GM19468 (cell line): ENCODE measurements around the gene VRTN.

ENCODE experiments used
- ATAC-seq: cut with Tn5 transposase; IDR thresholded peaks from one replicate; pipeline ENCODE4 v1.9.1; 2021; ENCODE audit warnings: mild to moderate bottlenecking, moderate library complexity, moderate number of reproducible peaks; ENCODE audit not compliant: unreplicated experiment; ENCODE audit errors: extremely low read depth

The VRTN gene

DNA sequence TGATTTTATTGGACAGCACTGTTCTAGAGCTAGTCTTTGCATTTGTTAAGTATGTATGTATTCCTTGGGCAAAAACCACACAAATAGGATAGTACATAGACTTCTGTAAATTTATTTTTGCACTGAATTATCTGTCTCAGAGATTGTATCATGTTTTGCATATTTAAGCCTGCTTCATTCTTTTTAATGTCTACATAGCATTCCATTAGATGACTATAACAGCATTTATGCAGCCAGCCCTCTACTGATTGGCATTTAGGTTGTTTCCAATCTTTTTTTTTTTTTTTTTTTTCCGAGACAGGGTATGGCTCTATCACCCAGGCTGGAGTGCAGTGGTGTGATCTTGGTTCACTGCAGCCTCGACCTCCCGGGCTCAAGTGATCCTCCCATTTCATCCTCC is 43.2 kb downstream of the VRTN start:
- no peak for ATAC-seq

DNA sequence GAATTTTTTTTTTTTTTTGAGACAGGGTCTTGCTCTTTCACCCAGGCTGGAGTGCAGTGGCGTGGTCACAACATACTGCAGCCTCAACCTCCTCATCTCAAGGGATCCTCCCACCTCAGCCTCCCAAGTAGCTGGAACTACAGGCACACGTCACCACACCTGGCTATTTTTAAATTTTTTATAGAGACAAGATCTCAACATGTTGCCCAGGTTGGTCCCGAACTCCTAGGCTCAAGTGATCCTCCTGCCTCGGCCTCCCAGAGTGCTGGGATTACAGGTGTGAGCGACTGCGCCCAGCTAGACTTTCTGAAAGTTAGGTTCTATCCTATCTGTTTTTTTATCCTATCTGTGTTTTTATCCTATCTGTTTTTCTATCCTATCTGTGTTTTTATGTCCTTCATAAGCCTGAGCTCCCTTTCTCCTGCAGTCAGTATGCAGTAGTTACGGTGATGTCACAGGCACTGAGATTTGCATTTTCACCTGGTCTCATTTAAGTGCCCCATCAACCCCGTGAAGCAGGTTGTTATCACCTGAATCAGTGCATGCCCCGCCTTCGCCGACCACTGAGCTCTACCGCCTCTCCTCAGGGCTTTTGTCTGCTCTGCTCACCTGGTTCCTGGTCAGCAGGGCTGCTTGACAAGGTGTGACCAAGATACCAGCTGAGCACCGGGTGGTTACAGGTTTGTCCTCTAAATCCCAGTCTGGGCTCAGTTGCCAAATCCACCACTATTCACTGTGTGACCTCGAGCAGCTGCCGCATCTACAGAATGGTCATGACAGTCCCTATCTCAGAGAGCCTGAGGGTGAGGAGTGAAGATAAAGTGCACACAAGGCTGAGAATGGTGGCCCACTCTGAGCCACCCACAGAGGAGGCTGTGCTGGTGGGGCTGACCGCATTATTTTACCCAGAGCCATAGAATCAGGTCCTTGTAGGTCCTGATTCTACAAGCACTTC is 44.6 kb downstream of the VRTN start:
- ATAC-seq = no peak

DNA sequence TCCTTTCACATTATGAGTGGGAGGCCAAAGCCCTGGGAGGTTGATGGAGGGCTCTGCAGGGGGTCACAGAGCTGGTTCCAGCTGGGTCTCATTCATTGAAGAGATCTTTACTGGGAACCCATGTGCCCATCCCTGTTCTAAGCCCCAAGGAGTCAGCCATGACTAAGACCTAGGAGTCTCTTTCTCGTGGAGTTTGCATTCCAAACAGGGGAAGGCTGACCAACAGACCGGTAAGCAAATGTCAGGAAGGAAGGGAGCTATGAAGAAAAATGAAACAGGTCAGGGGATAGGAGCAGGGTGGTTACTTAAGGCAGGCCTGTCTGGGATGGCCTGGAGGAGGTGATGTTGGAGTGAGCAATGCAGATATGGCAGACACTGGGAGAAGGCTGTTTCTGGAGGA is 46.3 kb downstream of the VRTN start:
- ATAC-seq = no peak

- no peak for ATAC-seq
These were observed 46.8 kb downstream of the VRTN start for GRCh38 chr14:74395094-74395493.

- ATAC-seq = no peak
These were observed 51.9 kb downstream of the VRTN start for GRCh38 chr14:74400031-74400685.

- no peak for ATAC-seq
These were observed 52.7 kb downstream of the VRTN start for GRCh38 chr14:74400919-74401503.

DNA sequence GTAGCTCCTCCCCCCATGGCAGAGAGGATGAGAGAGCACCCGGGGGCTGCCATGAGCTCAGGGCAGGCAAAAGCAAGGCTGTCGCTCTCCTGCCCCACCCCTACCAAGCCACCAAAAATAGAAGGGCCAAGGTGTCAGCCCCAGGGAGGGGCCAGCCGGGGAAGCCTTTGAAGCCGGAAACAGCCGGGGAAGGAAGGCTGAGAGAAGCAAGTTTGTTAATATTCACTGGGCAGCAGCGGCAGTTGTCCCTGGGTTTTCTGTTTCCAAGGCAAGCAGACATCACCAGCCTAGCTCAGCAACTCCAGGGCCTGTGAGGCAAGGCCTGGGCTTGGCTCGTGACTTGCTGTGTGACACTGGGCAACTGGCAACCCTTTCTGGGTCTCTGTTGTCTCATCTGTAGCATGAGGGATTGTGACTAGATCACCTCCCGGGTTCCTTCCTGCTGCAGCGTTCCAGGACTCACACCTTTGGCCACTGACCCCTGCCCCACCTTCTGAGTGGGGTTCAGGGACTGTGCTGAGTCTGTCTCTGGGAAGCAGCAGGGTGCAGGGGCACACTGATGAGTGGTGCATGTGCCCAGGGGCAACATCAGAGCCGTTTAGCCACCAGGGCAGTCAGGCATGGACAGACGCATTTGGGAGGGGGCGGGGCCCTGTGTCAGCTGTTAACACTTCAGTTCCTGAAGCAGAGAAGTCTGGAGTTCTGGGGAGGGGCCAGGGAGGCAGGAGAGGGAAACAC is 53.4 kb downstream of the VRTN start:
- ATAC-seq = peak; percentile 37

- ATAC-seq = no peak
These were observed 54.4 kb downstream of the VRTN start for GRCh38 chr14:74402401-74403251.

DNA sequence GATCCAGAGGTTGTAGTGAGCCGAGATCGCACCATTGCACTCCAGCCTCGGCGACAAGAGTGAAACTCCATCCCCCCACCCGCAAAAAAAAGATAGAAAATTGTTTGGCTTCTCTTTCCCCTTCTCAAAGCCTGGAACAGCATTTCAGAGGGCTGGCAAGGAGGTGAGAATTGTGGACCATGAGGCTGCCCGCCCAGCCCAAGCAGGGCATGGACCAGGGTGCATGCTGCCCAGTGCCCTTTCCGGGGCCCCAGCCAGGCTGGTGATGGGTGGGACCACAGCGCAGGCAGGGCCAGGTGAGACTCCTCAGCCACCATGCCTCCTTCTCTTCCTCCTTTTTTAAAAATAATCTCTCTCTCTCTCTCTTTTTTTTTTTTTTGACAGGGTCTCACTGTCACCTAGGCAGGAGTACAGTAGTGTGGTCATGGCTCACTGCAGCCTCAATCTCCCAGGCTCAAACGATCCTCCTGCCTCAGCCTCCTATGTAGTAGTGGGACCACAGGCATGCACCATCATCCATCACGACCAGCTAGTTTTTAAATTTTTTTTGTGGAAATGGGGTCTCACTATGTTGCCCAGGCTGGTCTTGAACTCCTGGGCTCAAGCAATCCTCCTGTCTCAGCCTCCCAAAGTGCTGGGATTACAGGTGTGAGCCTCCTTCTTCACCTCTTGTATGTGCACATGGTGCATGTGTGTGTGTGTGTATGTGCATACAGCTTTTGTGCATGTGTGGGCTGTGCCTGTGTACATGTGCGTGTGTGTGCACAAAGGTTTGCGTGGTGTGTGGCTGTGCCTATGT is 55.5 kb downstream of the VRTN start:
- ATAC-seq = no peak

GRCh38 chr14:74404435-74404834 is 56.2 kb downstream of the VRTN start:
- no peak for ATAC-seq

GRCh38 chr14:74405663-74406062 is 57.4 kb downstream of the VRTN start:
- ATAC-seq = no peak

DNA sequence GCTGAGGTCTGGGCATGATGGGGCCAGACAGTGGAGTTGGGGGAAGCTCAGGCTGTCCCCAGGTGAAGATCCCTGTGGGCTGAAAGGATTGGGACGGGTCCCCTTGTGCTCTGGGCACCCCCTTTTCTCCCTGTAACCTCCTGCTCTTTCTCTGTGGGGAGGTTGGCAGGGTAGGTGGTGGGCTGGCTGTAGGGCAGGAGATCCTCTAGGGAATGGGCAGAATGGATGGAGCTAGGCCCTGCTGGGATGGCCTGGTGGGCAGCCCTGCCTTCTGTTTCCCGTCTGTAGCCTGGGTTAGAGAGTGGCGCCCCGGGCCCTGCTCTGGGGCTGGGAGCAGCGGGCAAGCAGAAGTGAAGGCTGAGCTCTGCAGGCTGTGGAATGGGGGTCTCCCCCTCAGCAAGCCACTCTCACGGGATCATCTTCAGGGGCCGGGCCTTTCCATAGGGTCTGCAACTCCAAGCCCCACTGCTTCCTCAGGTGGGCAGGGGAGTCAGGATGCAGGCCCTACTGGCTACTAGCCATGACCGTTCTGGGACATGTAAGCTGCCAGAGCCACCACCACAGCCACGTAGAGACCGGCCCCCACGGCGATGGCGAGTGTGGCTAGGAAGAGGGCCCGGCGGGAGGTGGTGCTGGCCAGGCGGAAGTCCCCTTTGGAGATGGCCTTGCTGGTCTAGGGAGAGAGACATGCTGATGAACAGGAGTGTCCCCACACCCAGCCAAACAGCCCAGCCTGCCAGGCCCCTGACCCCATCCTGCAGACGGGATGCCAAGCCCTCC is 58.9 kb downstream of the VRTN start:
- no peak for ATAC-seq

- ATAC-seq = no peak
These were observed 59.5 kb downstream of the VRTN start for GRCh38 chr14:74407801-74408154.

- no peak for ATAC-seq
These were observed 60.6 kb downstream of the VRTN start for GRCh38 chr14:74408870-74409269.

DNA sequence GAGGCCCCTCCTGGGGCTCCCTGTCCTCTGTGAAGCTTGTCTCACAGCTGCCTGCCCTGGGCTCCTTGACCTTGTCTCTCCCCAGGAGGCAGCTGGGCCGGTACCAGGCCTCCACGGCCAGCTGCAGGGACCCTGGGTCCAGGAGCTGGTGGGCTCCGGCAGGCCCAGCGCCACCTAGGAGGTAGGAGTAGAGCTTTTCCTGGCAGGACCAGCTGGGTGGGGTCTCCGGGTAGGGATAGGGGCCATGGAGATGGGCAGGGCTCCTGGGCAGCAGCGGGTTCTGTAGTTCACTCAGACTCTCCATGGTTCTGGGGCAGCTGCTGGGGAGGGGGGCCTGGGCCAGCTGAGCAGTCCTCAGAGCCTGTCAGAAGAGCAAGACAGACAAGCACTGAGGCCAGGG is 61.2 kb downstream of the VRTN start:
- no peak for ATAC-seq
